Heart right ventricle (tissue), 16 donors: Measurements from ENCODE around the gene STXBP2. TPM values are rescaled to one million over a fixed set of nuclear protein-coding genes. Genes with fewer than 3 reads are reported as not detected.

ENCODE experiments used
- ATAC-seq, 8 donors: fragments of 200-7000 bp; cut with Tn5 transposase; one replicate each; pipeline ENCODE4 v1.9.1; 2020; ENCODE audit warnings: mild to moderate bottlenecking in 8 of 8, moderate library complexity in 8 of 8, moderate number of reproducible peaks in 1 of 8
- DNase-seq, 2 donors: peaks; one replicate each; pipeline ENCODE4 v3.0.0-alpha.2; 2020
- H3K27ac ChIP-seq, 10 donors: fragments of 200-600 bp; sonication (generic) in 2 of 10; one replicate each; pipeline versions ENCODE4 v1.5.0 to v1.8.0; 2020 to 2022; ENCODE audit warnings: mild to moderate bottlenecking in 3 of 10
- H3K27me3 ChIP-seq, 7 donors: fragments of 200-600 bp; one replicate each; pipeline ENCODE4 v1.8.0; 2021 to 2022; ENCODE audit warnings: mild to moderate bottlenecking in 2 of 7
- H3K36me3 ChIP-seq, 9 donors: fragments of 200-600 bp; sonication (generic) in 1 of 9; one replicate each; pipeline versions ENCODE4 v1.5.0 to v1.8.0; 2020 to 2022; ENCODE audit warnings: mild to moderate bottlenecking in 2 of 9
- H3K4me1 ChIP-seq, 9 donors: fragments of 200-600 bp; sonication (generic) in 1 of 9; one replicate each; pipeline versions ENCODE4 v1.5.0 to v1.8.0; 2020 to 2022; ENCODE audit warnings: mild to moderate bottlenecking in 4 of 9
- H3K4me3 ChIP-seq, 10 donors: fragments of 200-600 bp; sonication (generic) in 2 of 10; one replicate each; pipeline versions ENCODE4 v1.5.0 to v1.8.0; 2020 to 2022; ENCODE audit warnings: mild to moderate bottlenecking in 7 of 10, moderate library complexity in 2 of 10
- H3K9me3 ChIP-seq, 11 donors: fragments of 200-600 bp in 10 of 11; sonication (generic) in 2 of 11; one replicate each; pipeline versions ENCODE4 v1.5.0 to v1.8.0; 2013 to 2022; ENCODE audit warnings: mild to moderate bottlenecking in 2 of 11, control low read depth in 1 of 11, moderate library complexity in 1 of 11
- WGBS, 2 donors: extraction: QIAGEN DNeasy Blood & Tissue Kit; methylation state at CpG; one replicate each; pipeline ENCODE4 v1.1.7; 2013; ENCODE audit warnings: inconsistent platforms in 1 of 2; 5-methylcytosine and 5-hydroxymethylcytosine counted together
- intact Hi-C, 10 donors: fragments of 100-400 bp; cut with DNase I; formaldehyde crosslinking; loops; one replicate each; pipeline versions ENCODE4 v1.11.1 to v1.14.2; 2022
- polyA plus RNA-seq, 2 donors: library from polyadenylated mRNA; stranded (reverse); fragments of 200-250 nt; gene quantifications; one replicate each; pipeline ENCODE4 v1.2.3, GENCODE V29; 2013
- total RNA-seq, 10 donors: library from RNA; stranded (reverse); fragmentation: NEBNext Ultra II Directional in 3 of 10; extraction: Animal tissue kit (Norgen Biotek cat#: 25700) in 3 of 10; gene quantifications; one replicate each; pipeline versions ENCODE4 v1.2.1 to v1.2.4, GENCODE V29; 2021 to 2023
- TF ChIP-seq, protein P1 (sequence below), 9 donors: fragments of 200-600 bp; sonication (generic) in 2 of 9; IDR thresholded peaks; one replicate each; pipeline versions ENCODE4 v1.5.0 to v1.8.0; 2021 to 2022; ENCODE audit warnings: antibody characterized with exemption in 9 of 9, mild to moderate bottlenecking in 5 of 9, moderate library complexity in 1 of 9
- donor health status: Arrhythmogenic right ventricular cardiomyopathy.
- donor health status: ischemic (EF 13 %, LVEDD 7.1; RV severe dilation, severe dysfunction).
- donor health status: healthy with polysubstance abuse.
- donor health status: DM: no; HTN: yes; CAD: no.
- donor health status: DM: no; HTN: no; CAD: no.
- donor health status: ischemic (EF 25% LVEDD 6.9; RV normal size, moderate dysfunction).
- donor health status: ischemic (EF 25% LVEDD 5.7; RV mildly dilated, moderate dysfunction).
- donor health status: healthy.
- donor health status: DM: yes; HTN: yes; CAD: no.
- donor health status: Ischemic cardiomyopathy.
- donor health status: ischemic (EF 35%, LVEDD 5.7; RV mildly dilated, moderate dysfunction).
- donor health status: nonischemic (EF 11% LVEDD 7.7; RV severe dilation, severe dysfunction).
- donor health status: DM: yes; HTN: yes; CAD: no.
- donor health status: PGD.
- donor health status: ischemic (EF 29% LVEDD 5.4; RV normal size, mild dysfunction).
- donor health status: nonischemic (EF 23%, LVEDD 6.1; RV moderate dilation, normal function).

STXBP2 gene
- total and polyA plus RNA-seq, 12 donors = 1.6 to 19.6 (median 4.0) TPM

GRCh38 chr19:7632340-7633203, 4.3 kb upstream of the STXBP2 start:
- 88 to 93% methylated on average over 40 of the region's 40 CpGs for WGBS, 2 donors
- TF ChIP-seq, protein P1, sequence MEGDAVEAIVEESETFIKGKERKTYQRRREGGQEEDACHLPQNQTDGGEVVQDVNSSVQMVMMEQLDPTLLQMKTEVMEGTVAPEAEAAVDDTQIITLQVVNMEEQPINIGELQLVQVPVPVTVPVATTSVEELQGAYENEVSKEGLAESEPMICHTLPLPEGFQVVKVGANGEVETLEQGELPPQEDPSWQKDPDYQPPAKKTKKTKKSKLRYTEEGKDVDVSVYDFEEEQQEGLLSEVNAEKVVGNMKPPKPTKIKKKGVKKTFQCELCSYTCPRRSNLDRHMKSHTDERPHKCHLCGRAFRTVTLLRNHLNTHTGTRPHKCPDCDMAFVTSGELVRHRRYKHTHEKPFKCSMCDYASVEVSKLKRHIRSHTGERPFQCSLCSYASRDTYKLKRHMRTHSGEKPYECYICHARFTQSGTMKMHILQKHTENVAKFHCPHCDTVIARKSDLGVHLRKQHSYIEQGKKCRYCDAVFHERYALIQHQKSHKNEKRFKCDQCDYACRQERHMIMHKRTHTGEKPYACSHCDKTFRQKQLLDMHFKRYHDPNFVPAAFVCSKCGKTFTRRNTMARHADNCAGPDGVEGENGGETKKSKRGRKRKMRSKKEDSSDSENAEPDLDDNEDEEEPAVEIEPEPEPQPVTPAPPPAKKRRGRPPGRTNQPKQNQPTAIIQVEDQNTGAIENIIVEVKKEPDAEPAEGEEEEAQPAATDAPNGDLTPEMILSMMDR (IDR thresholded peaks at IDR 0.05) = no peak
- Histone ChIP-seq H3K36me3 (peaks cover 0 to 14% (median 0%) of the 10 kb centered on the region in 9 donors), H3K27me3 (peaks cover 0 to 20% (median 16%) of the 10 kb centered on the region in 7 donors), H3K27ac (no peak overlapping the region), H3K4me1 (peaks cover 11 to 39% (median 32%) of the 10 kb centered on the region in 9 donors), H3K4me3 (no peak overlapping the region), H3K9me3 (no peaks in the 10 kb centered on the region)
- ATAC-seq = no peak
- intact Hi-C loops = no loop called here
- no peak for DNase-seq

DNA sequence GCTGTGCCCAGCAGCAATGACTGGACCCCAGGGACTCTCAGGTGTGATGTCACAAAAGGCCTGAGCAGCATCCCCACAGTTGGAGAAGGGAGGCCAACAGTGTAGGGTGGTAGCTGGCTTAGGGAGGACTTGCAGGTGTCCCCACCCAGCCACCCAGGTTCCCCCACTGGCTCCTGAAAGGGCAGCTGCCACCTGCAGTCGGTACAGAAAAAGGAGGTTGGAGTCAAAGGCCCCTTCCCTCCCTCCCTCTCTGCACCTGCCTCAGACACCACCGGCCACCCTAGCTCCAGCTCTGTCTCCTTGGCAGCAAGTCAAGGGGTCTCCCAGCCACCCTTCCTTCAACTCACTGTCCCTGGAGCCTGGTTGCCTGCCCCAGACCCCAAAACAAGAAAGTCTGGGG, 3.2 kb upstream of the STXBP2 start, which contains the start of gene PCP2:
TSS of gene PCP2 (minus strand) at position 22 of the 400 bp plus-strand sequence. CDS start 262 bp downstream, outside the sequence.
- intact Hi-C loops = no loop called here
- no peak for DNase-seq

GRCh38 chr19:7635670-7636069, 1.2 kb upstream of the STXBP2 start:
- Histone ChIP-seq H3K27me3 (peaks cover 4 to 36% (median 27%) of the 10 kb centered on the region in 7 donors), H3K4me3 (no peak overlapping the region), H3K27ac (no peak overlapping the region), H3K9me3 (no peaks in the 10 kb centered on the region), H3K36me3 (peaks cover 0 to 16% (median 0%) of the 10 kb centered on the region in 9 donors), H3K4me1 (peaks cover under 1 to 28% (median 11%) of the 10 kb centered on the region in 9 donors)
- TF ChIP-seq, protein P1 (IDR thresholded peaks at IDR 0.05) = no peak
- ATAC-seq (peak in 1 of 8 donors; percentile 40), DNase-seq (no peak)
- 39 to 40% methylated on average over 6 of the region's 6 CpGs for WGBS, 2 donors
- intact Hi-C loops = no loop called here

More for the DNA sequence above, 3.2 kb upstream of the STXBP2 start, which contains the start of gene PCP2:
- 36 to 67% methylated on average over 1 to 2 of the region's 2 CpGs for WGBS, 2 donors
- Histone ChIP-seq H3K9me3 (no peaks in the 10 kb centered on the region), H3K4me1 (peaks cover 5 to 38% (median 20%) of the 10 kb centered on the region in 9 donors), H3K36me3 (peaks cover 0 to 14% (median 0%) of the 10 kb centered on the region in 9 donors), H3K27ac (no peak within 1 kb of the TSS), H3K4me3 (no peak within 1 kb of the TSS), H3K27me3 (peaks cover 4 to 32% (median 27%) of the 10 kb centered on the region in 7 donors)
- TF ChIP-seq, protein P1 (IDR thresholded peaks at IDR 0.05) = no peak
- ATAC-seq = no peak

GRCh38 chr19:7636317-7636690, 606 bp upstream of the STXBP2 start:
- DNase-seq (no peak), ATAC-seq (no peak)
- TF ChIP-seq, protein P1 (IDR thresholded peaks at IDR 0.05) = no peak
- Histone ChIP-seq H3K9me3 (no peaks in the 10 kb centered on the region), H3K27me3 (peaks cover 4 to 36% (median 27%) of the 10 kb centered on the region in 7 donors), H3K4me3 (peak overlapping the region in 4 of 10 donors; percentile 34 to 76 (median 38)), H3K4me1 (peaks cover 0 to 22% (median 6%) of the 10 kb centered on the region in 9 donors), H3K36me3 (peaks cover 0 to 17% (median 0%) of the 10 kb centered on the region in 9 donors), H3K27ac (peak overlapping the region in 1 of 10 donors; percentile 95)
- 59 to 61% methylated on average over 16 of the region's 16 CpGs for WGBS, 2 donors
- intact Hi-C loops = no loop called here
